HepG2 (cell line): Measurements from ENCODE around the gene RMDN2. TPM values are rescaled to one million over a fixed set of nuclear protein-coding genes. Genes with fewer than 3 reads are reported as not detected.
"Not testable (repeated sequence)": the region's sequence is repeated elsewhere in the genome, so short reads cannot be mapped to it uniquely, and the experiment has no call there.

Experiments used
- CAMTA2 ChIP-seq: sonication (generic); formaldehyde crosslinking; IDR thresholded peaks from 2 replicates; pipeline ENCODE4 v1.4.0; 2020; ENCODE audit warnings: mild to moderate bottlenecking, missing genetic modification reagents, borderline replicate concordance
- EP300 ChIP-seq, 3 experiments: sonication (generic) in 1 of 3; formaldehyde crosslinking in 1 of 3; IDR thresholded peaks; 2 replicates each; pipeline versions ENCODE4 v1.5.1 to v1.6.1; 2011 to 2020; ENCODE audit warnings: low read depth in 2 of 3, low read length in 2 of 3, borderline replicate concordance in 1 of 3, improper control_type of control experiment in 1 of 3, mild to moderate bottlenecking in 1 of 3, missing genetic modification reagents in 1 of 3, moderate library complexity in 1 of 3
- FOXO1 ChIP-seq: sonication (generic); formaldehyde crosslinking; IDR thresholded peaks from 2 replicates; pipeline ENCODE4 v1.4.0; 2020; ENCODE audit warnings: missing genetic modification reagents
- FOXP1 ChIP-seq, 2 experiments: fragments of 450-650 bp in 1 of 2; IDR thresholded peaks; 2 replicates each; pipeline ENCODE4 v1.6.1; 2017 to 2018; ENCODE audit warnings: antibody characterized with exemption in 1 of 2
- GABPA ChIP-seq, 2 experiments: IDR thresholded peaks; 2 replicates each; pipeline ENCODE4 v1.6.1; 2011 to 2016; ENCODE audit warnings: low read depth in 2 of 2, low read length in 1 of 2, missing biosample characterization in 1 of 2, missing genetic modification characterization in 1 of 2
- GATAD2A ChIP-seq: IDR thresholded peaks from 2 replicates; pipeline ENCODE4 v1.6.1; 2016
- HDAC1 ChIP-seq: sonication (generic); formaldehyde crosslinking; IDR thresholded peaks from 2 replicates; pipeline ENCODE4 v1.5.1; 2020; ENCODE audit warnings: mild to moderate bottlenecking, missing genetic modification reagents
- MAF1 ChIP-seq: sonication (generic); formaldehyde crosslinking; IDR thresholded peaks from 2 replicates; pipeline ENCODE4 v1.5.0; 2020; ENCODE audit warnings: missing genetic modification reagents, borderline replicate concordance
- MED1 ChIP-seq: sonication (generic); formaldehyde crosslinking; IDR thresholded peaks from 2 replicates; pipeline ENCODE4 v1.4.0; 2020; ENCODE audit warnings: missing genetic modification reagents
- MEIS2 ChIP-seq: sonication (generic); formaldehyde crosslinking; IDR thresholded peaks from 2 replicates; pipeline ENCODE4 v1.9.0; 2021; ENCODE audit warnings: mild to moderate bottlenecking, missing genetic modification reagents
- NCOR1 ChIP-seq: fragments of 200-600 bp; sonication (generic); IDR thresholded peaks from 2 replicates; pipeline ENCODE4 v1.7.0; 2017; ENCODE audit warnings: antibody characterized with exemption, low read length, borderline replicate concordance
- POGZ ChIP-seq: sonication (generic); formaldehyde crosslinking; IDR thresholded peaks from 2 replicates; pipeline ENCODE4 v1.4.0; 2020; ENCODE audit warnings: mild to moderate bottlenecking, missing genetic modification reagents
- SPEN ChIP-seq: sonication (generic); formaldehyde crosslinking; IDR thresholded peaks from 2 replicates; pipeline ENCODE4 v1.5.1; 2020; ENCODE audit warnings: low read depth, mild to moderate bottlenecking, missing genetic modification reagents
- TARDBP ChIP-seq: sonication (generic); formaldehyde crosslinking; IDR thresholded peaks from 2 replicates; pipeline ENCODE4 v1.8.0; 2022; ENCODE audit warnings: mild to moderate bottlenecking, missing genetic modification reagents
- TBX2 ChIP-seq: sonication (generic); formaldehyde crosslinking; IDR thresholded peaks from 2 replicates; pipeline ENCODE4 v1.5.0; 2020; ENCODE audit warnings: missing genetic modification reagents, mild to moderate bottlenecking, borderline replicate concordance
- YEATS4 ChIP-seq: sonication (generic); formaldehyde crosslinking; IDR thresholded peaks from 2 replicates; pipeline ENCODE4 v1.4.0; 2020; ENCODE audit warnings: missing genetic modification reagents, borderline replicate concordance
- ZBTB26 ChIP-seq: IDR thresholded peaks from 2 replicates; pipeline ENCODE4 v1.6.1; 2016; ENCODE audit warnings: missing compliant biosample characterization, missing genetic modification reagents, borderline replicate concordance
- ZMYM2 ChIP-seq: sonication (generic); formaldehyde crosslinking; IDR thresholded peaks from 2 replicates; pipeline ENCODE4 v1.8.0; 2022; ENCODE audit warnings: mild to moderate bottlenecking, missing genetic modification reagents
- ZNF331 ChIP-seq: sonication (generic); formaldehyde crosslinking; IDR thresholded peaks from 2 replicates; pipeline ENCODE4 v1.4.0; 2020; ENCODE audit warnings: missing genetic modification reagents
- ZNF350 ChIP-seq: sonication (generic); formaldehyde crosslinking; IDR thresholded peaks from 2 replicates; pipeline ENCODE4 v1.4.0; 2020; ENCODE audit warnings: mild to moderate bottlenecking, low read depth, missing genetic modification reagents, borderline replicate concordance
- ZNF430 ChIP-seq: sonication (generic); formaldehyde crosslinking; IDR thresholded peaks from 2 replicates; pipeline ENCODE4 v1.9.0; 2021; ENCODE audit warnings: mild to moderate bottlenecking, missing genetic modification reagents
- polyA plus RNA-seq, 8 experiments: library from polyadenylated mRNA; depleted of rRNA in 3 of 8; stranded (reverse) in 7 of 8; unstranded in 1 of 8; fragments of >200 nt; fragmentation: Illumina TruSeq in 4 of 8; extraction: Trizol in 4 of 8; gene quantifications; 2 replicates each; pipeline versions ENCODE4 v1.2.1 to v1.2.3, GENCODE V29; 2011 to 2016; ENCODE audit warnings: low read depth in 4 of 8, missing spikeins in 1 of 8, mixed read lengths in 1 of 8; ENCODE audit not compliant: insufficient read depth in 1 of 8
- total RNA-seq, 5 experiments: library from RNA; depleted of rRNA; stranded (reverse); fragments of >200 nt; fragmentation: Illumina TruSeq; extraction: Trizol; gene quantifications; 2 replicates each; pipeline ENCODE4 v1.2.3, GENCODE V29; 2016; ENCODE audit warnings: low read depth in 1 of 5
- TF ChIP-seq, protein P1 (sequence below): IDR thresholded peaks from 2 replicates; pipeline ENCODE4 v1.6.1; 2016; ENCODE audit warnings: low read depth
- TF ChIP-seq, protein P2 (sequence below): sonication (generic); formaldehyde crosslinking; IDR thresholded peaks from 2 replicates; pipeline ENCODE4 v1.5.0; 2020; ENCODE audit warnings: mild to moderate bottlenecking, missing genetic modification reagents, borderline replicate concordance

RMDN2 gene
- total and polyA plus RNA-seq, 2 of the 13 experiments (the other 11 are each of a cell fraction or from before 2014, with no cell fraction given), result 2.3 to 8.9 TPM

- TF ChIP-seq ZBTB26, result peak; percentile 57; the same call in 1 of the 2 replicates
- TF ChIP-seq CAMTA2 (CRISPR knock-in tag), result 0 out of 2 replicates have a peak, but pooled peaks have one; percentile 74
- TF ChIP-seq, protein P1, sequence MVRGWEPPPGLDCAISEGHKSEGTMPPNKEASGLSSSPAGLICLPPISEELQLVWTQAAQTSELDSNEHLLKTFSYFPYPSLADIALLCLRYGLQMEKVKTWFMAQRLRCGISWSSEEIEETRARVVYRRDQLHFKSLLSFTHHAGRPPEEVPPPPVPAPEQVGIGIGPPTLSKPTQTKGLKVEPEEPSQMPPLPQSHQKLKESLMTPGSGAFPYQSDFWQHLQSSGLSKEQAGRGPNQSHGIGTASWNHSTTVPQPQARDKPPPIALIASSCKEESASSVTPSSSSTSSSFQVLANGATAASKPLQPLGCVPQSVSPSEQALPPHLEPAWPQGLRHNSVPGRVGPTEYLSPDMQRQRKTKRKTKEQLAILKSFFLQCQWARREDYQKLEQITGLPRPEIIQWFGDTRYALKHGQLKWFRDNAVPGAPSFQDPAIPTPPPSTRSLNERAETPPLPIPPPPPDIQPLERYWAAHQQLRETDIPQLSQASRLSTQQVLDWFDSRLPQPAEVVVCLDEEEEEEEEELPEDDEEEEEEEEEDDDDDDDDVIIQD (CRISPR knock-in tag), result peak; percentile 75; the same call in 1 of the 2 replicates
- peak; percentile 63 for TF ChIP-seq GATAD2A (CRISPR knock-in tag)
- TF ChIP-seq FOXO1 (CRISPR knock-in tag), result peak; percentile 39; the same call in 1 of the 2 replicates
- peak; percentile 50; the same call in 1 of the 2 replicates for TF ChIP-seq TBX2
- peak; percentile 81 for TF ChIP-seq POGZ (CRISPR knock-in tag)
- TF ChIP-seq ZNF430 (CRISPR knock-in tag), result peak; percentile 54; the same call in 1 of the 2 replicates
- peak; percentile 21; the same call in 1 of the 2 replicates for TF ChIP-seq ZNF350
- TF ChIP-seq GABPA (IDR thresholded peaks at IDR 0.05; ENCODE audit: low read depth, low read length); EP300 (CRISPR knock-in tag; IDR thresholded peaks at IDR 0.05; ENCODE audit: borderline replicate concordance); FOXP1 (IDR thresholded peaks at IDR 0.05): not testable (repeated sequence)
- TF ChIP-seq GABPA (CRISPR knock-in tag; IDR thresholded peaks at IDR 0.05; ENCODE audit: low read depth), result peak; percentile 54; the same call in 1 of the 2 replicates
- TF ChIP-seq, protein P2, sequence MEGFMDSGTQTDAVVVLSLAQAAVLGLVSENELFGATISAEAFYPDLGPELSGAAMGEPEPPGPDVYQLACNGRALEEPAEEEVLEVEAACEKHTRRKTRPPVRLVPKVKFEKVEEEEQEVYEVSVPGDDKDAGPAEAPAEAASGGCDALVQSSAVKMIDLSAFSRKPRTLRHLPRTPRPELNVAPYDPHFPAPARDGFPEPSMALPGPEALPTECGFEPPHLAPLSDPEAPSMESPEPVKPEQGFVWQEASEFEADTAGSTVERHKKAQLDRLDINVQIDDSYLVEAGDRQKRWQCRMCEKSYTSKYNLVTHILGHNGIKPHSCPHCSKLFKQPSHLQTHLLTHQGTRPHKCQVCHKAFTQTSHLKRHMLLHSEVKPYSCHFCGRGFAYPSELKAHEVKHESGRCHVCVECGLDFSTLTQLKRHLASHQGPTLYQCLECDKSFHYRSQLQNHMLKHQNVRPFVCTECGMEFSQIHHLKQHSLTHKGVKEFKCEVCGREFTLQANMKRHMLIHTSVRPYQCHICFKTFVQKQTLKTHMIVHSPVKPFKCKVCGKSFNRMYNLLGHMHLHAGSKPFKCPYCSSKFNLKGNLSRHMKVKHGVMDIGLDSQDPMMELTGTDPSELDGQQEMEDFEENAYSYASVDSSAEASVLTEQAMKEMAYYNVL (CRISPR knock-in tag), result peak; percentile 59; the same call in 1 of the 2 replicates
- TF ChIP-seq EP300 (IDR thresholded peaks at IDR 0.05; ENCODE audit: low read depth in 2 of 2, low read length in 2 of 2), result peak in 1 of 2 experiments; percentile 29; a peak in 1 of 4 replicates
- TF ChIP-seq MAF1, result 0 out of 2 replicates have a peak, but pooled peaks have one; percentile 54
- TF ChIP-seq ZNF331 (CRISPR knock-in tag), result peak; percentile 91
- TF ChIP-seq MEIS2, result 0 out of 2 replicates have a peak, but pooled peaks have one; percentile 32
- TF ChIP-seq ZMYM2, result peak; percentile 64; the same call in 1 of the 2 replicates
- 0 out of 2 replicates have a peak, but pooled peaks have one; percentile 24 for TF ChIP-seq FOXP1 (CRISPR knock-in tag; IDR thresholded peaks at IDR 0.05)
- peak; percentile 41; the same call in 1 of the 2 replicates for TF ChIP-seq MED1 (CRISPR knock-in tag)
- TF ChIP-seq HDAC1 (CRISPR knock-in tag), result peak; percentile 52; the same call in 1 of the 2 replicates
- peak; percentile 61 for TF ChIP-seq TARDBP (CRISPR knock-in tag)
- peak; percentile 63; the same call in 1 of the 2 replicates for TF ChIP-seq YEATS4 (CRISPR knock-in tag)
- TF ChIP-seq SPEN (CRISPR knock-in tag), result 0 out of 2 replicates have a peak, but pooled peaks have one; percentile 39
- TF ChIP-seq NCOR1, result 0 out of 2 replicates have a peak, but pooled peaks have one; percentile 16
Observed at GRCh38 chr2:37962018-37962739, 37.1 kb downstream of the RMDN2 start (continued).
